ENCODE measurements around the gene GPC1.

The GPC1 gene

DNA sequence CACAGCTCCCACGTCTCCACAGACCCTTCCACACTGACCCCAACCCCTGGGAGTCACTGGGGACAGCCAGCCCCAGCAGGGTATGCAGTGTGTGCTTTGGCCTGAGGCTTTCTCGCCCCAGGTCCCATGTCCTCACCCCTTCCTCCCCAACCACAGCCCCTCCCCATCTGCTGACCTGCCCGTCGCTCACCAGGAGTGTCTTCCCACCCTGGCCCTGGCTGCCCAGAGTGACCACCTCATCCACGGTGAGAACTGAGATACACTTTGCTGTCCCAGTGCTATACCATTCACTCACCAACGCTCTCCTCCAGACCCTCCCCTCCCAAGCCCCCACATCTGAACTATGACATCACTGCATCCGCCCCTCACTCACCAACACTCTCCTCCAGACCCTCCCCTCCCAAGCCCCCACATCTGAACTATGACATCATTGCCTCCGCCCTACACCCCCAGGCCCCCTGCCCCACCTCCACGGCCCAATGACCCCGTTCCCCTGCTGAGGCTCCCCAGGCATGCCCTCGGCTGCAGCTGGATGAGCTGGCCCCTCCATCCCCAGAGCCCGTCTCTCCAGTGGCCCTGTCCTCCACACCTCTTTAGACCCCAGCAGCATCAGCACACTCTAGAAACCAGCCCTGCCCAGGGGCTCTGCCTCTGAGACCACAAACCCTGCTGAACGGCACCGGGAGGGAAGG lies 67.1 kb downstream of the GPC1 start:
- DNase-seq, result no peak

DNA sequence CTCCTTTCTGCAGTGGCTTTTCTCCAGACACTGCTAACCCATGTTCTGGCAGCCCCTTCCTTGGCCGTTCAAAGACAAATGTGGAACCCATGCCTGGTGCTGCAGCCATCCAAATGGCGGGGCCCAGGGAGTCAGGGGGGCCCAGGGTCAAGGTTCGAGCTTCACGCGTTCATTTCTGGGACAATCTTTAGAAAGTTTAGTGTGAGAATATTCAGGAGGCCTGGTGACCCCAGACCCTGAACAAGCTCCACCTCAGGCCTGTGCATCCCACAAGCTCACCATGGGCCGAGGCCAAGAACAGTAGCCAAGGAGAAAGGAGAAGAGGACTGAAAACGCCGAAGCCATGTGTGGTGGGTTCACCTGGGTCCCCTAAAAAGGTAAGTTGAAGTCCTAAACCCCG lies 67.9 kb downstream of the GPC1 start:
- no peak for DNase-seq

DNA sequence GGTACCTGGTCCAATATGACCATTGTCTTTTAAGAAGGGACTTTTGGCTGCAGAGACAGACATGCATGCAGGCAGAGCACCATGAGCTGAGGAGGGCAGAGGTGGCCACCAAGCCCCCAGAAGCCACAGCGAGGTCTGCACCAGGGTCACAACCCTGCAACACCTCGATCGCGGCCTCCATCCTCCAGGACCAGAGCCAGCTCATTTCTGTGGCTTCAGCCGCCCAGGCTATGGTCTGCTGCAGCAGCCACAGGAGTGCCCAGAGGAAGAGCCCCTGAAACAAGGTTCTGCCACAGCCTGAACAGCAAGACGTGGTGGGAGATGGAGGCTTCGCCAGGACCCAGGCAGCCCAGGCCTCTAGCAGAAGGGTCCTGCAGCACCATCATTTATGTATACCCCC lies 68.4 kb downstream of the GPC1 start:
- DNase-seq, result no peak

DNA sequence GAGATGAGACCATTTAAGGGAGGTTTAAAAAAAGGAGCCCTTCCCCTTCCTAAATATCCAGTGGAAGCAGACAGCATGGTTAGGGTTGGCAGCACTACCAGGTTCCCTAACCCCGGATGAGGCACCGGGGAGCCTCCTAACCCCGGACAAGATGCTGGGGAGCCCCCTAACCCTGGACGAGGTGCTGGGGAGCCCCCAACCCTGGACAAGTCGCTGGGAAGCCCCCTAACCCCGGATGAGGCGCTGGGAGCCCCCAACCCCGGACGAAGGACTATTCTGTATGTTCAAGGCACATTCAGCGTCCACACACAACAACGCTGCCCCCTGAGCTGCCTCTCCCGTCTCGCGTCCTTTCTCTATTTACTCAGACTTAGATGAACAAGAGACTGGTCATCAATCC lies 70.4 kb downstream of the GPC1 start:
- DNase-seq, result no peak

DNA sequence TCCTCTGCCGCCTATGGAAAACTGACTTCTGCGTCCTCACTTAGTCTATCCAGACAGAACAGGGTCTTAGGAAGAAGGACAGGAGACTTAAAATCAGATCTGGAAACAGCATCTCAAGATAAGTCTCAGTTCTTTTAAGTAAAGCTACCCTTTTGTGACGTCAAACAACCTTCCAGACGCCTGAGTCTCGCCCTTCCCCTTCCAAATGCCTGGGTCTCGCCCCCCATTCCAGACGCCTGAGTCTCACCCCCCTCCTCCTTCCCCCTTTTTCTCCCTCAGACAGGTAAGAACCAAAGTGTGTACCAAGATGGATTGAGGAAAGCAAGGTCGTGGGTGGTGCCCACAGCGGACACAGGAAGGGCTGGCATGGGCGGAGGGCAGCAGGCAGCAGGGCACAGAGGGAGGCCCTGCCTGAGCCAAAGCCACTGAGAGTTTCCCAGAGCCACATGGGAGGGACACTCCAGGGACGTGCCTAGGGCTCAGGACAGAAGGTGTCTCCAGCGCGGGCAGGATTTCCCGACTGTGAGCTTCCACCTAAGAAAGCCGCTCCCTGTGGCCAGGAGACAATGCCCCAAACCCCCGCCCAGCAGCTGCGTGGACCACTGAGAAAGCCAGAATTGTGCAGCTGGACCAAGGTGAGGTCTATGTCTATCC lies 71.1 kb downstream of the GPC1 start:
- DNase-seq, result no peak

DNA sequence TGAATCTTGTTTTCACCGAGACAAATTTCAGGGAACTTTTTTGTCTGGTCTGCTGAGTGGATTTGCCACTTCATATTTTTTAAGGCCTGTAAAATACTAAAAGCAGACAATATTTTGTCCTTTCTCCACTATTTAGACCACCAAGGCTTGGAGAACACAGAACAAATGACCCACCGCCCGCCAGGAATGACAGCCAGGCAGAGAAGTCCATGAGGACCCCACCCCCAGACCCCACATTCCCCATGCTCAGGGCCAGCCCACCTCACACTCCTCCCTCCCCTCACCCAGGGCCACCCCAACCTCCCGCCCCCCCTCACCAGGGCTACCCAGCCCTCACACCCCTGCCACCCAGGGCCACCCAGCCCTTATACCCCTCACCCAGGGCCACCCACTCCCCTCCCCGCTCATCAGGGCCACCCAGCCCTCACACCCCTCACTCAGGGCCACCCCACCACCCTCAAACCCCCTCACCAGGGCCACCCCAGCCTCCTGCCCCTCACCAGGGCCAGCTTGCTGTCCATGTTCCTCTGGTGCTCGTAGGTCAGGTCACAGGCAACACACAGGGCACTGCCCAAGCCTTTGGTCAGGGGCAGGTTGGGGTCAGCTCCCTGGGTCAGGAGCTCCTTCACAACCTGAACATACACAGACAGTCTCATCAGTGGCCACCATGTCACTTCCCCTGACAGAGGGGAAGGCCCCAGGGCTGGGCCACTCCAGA lies 71.8 kb downstream of the GPC1 start:
- DNase-seq, result no peak

DNA sequence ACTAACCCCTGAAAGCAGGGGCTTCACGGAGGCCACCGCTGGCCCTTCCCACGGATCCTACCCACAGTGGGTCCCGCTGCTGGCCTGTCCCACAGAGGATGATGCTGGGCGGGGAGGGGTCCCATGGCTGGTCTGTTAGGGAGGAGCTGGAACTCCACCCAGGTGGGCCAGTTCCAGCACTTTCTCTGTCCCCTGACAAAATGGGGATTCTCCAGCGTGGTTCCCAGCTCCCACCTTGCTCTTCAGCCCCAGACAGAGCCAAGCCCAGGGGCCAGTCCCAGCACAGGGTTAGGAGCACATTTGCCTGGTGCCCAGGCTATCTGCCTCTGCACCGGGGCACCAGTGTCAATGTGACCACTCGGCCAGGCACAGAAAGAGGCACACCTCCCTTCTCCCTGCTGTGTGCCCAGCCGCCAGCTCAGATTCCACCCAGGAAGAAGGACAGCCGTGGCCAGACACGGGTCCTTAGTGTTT lies 72.4 kb downstream of the GPC1 start:
- no peak for DNase-seq

DNA sequence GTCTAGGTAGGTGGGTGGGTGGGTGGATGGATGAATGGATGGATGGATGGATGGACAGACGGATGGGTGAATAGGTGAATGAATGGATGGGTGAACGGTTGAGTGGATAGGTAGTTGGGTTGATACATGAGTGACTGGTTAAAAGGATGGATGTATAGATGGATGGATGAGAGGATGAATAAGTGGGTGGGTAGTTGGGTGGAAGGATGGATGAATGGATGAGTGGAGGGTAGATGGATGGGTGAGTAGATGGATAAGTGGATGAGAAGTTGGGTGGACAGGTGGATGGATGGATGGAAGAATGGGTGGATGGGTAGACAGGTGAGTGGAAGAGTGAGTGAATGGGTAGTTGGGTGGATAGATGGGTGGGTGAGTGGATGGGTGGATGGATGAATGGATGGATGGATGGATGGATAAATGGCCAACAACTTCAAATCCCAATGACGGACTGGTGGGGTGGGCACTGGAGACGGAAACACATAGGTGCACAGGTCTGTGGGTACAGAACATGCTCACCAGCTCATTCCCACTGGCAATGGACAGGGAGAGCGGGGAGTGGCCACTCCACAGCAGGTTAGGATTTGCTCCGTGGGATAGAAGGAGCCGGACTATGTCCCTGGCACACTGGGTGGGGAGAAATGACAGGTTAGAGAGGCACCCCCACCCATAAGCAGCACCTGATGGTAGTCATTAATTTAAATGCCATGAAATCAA lies 73.5 kb downstream of the GPC1 start:
- no peak for DNase-seq

DNA sequence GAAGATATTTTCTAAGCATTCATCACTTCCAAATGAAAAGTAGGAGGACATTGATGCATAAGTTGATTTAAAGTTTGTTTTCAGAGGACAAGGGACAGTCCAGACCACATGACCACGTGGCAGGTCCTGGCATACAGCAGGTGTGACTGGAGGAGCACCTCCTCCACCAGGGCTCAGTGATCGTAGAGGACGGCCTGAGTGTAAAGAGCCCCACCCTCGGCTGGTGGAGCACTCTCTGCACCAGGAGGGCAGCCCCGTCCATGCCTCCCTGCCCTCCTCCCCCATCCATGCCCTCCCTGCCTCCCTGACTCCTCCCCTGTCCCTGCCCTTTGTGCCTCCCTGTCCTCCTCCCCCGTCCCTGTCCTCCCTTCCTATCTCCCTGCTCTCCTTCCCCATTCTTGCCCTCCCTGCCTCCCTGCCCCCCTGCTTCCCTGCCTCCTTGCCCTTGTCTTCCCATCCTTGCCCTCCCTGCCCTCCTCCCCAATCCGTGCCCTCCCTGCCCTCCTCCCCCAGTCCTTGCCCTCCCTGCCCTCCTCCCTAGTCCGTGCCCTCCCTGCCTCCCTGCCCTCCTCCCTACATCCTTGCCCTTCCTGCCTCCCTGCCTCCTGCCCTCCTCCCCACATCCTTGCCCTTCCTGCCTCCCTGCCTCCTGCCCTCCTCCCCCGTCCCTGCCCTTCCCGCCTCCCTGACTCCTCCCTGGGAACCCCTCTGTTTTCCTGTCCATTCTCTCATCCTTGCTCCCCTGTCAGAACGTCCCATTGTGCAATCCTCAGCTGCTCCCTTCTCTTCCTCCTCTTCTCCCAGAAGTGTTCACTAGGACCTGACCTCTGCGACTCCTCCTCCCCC lies 74.4 kb downstream of the GPC1 start:
- DNase-seq, result no peak

DNA sequence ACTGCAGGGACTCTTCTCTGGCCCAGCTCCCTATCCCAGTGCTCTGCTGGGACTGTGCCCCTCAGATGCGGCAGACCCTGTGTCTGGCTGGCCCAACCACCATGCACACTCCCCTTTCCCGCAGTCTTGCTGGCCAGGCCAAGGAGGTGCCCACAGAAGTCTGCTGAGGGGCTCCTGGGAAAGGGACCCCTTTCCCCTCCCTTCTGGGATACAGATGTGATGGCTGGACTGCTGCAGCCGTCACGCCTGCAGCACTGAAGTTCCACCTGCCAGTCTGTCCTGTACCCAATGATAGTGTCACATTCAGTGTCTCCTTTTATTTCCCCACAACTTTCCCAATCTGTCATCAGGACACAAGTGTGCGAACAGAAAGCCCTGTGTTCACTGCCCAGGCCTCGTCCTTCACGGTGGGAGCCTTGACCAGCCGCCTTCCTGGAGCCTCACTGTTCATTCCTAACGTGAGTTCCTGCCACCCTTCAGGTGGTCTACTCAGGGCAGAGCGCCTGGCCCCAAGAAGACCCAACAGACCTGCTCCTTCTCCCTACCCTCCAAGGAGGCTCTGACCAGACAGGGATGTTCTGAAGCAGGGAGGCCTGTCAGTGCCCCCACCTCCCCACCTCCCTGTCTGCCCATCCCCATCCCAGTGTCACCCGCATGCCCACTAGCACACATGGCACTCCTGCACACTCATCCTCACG lies 75.2 kb downstream of the GPC1 start:
- no peak for DNase-seq

DNA sequence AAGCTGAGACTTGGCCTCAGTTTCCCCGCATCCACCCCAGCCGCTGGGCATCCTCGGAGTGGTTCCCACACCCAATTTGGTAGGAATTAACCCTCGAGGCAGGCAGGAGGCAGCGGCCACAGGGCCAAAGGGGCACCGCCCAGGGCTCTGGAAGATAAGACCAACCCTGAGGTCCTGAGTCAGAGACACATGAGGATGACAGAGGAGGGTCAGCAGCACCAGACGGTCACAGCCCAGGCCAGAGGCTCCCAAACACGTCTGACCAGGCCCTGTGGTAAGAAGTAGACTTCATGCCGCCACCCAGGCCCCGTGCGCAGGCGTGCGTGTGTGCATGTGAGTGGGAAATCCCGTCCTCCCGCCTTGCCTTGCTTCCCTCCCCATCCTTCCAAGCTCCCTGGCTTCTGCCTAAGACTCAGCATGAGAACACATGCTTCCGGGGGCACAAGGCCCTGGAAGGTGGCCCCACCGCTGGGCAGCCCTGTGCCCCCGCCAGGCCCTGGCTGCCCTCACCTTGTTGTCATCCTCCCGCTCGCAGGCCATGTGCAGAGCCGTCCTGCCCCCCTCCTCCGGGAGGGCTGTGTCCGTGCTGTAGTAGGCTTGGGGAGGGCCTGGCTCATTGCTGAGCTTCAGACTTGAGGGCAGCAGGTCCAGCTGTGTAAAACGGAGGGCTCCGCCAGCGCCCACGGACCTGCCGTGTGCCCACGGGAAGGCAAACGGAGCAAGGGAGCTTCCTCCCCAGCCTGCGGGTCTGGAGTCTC lies 76.1 kb downstream of the GPC1 start:
- DNase-seq, result no peak

DNA sequence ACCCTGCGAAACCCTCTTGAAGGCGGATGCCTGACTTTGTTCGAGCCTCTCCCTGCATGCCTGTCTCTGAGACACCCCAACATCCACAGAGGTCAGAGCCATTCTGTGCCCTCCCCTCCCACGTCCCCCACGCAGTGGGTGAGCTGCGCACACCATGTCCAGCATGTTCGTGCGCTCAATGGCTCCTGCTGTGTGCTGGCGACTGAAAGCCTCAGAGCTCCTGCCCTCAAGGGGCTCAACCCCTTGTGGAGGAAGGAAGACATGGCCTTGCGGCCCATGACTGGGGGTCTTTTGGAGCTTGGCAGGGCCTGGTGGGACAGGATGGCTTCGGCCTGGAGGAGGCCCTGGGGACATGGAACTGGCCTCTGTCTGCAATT lies 76.6 kb downstream of the GPC1 start:
- no peak for DNase-seq

DNA sequence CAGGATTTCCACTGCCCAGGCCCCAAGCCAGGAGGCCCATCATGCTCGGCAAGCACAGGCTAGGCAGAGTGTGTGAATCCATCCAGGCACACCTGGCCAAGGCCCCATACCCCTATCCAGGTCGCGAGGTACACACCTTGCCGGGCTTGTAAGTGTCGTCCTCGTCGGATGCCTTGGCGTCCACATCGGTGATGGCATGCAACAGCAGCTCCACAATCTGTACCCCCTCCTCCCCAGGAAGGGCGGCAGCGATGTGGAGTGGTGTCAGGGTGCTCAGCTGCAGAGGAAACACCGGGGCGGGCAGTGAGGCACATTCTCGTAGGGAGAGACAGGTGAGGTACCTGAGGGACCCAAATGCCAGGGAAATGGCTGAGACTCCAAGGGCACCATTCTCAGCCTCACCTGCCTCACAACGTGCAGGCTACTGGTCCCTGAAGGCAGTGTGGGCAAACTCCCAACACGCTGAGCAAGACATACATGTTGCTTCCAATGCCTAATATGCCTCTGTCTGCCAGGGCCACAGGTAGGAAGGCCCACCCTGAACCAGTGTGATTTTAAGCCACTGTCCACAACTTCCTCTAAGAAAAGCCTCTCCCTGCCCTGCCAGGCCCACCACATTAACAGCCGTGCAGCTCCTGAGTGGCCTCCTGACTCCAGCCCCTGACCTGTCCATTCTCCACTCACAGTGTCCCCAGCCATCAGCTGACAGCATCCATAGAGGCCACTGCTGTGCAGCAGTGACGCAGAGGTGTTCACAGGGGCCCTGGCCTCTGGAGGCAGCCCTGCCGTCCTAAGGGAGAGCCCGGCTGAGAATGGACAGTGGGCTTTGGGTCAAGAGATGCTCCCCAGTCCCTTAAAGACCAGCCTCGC lies 77.4 kb downstream of the GPC1 start:
- DNase-seq, result no peak

DNA sequence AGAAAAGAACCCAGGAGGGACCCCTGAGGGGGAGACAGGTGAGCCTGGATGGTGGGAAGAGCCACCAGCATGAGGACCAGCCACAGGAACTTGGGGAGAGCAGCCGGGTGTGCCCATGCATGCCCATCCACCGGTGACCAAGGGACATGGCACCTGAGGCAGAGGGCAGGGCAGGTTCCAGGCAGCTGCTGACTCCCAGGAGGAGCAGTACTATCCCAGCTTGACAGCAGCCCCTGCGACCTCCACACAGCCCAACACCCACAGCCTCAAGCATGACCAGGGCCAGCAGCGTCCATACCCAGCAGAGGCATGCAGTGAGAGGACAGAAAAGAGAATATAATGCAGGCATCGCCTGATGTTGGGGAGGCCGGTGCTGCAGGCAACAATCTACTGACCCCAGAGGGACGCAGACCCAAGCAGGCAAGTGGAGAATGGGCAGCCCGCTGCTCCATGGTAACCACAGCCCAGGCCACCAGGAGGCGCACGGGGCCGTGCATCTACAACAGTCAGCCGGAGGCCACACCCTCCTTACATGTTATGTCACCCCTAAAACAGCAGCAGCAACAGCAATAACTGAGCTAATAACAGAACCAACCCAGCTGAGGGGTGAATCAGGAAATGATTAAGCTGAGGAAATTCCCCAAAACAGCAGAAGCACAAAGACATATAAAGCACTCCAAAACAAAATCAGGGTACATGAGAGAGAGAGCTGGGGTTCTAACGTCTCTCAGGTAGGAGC lies 78.3 kb downstream of the GPC1 start:
- DNase-seq, result peak; percentile 75

DNA sequence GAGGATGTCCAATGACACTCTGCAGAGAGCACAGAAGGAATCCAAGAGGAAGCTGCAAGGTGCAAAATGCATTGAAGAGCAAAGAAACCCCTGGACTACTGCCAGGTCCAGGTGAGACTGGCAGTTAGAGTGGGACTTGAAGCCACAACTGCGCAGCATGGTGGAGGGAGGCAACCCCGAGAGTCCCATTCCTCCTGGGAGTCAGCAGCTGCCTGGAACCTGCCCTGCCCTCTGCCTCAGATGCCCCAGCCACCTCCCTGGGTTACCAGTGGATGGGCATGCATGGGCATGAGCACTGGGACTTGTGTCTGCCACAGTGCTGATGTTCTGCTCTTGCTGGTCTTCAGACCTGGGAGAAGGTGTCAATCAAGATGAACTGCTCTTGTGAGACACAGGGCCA lies 79.2 kb downstream of the GPC1 start:
- DNase-seq, result no peak

DNA sequence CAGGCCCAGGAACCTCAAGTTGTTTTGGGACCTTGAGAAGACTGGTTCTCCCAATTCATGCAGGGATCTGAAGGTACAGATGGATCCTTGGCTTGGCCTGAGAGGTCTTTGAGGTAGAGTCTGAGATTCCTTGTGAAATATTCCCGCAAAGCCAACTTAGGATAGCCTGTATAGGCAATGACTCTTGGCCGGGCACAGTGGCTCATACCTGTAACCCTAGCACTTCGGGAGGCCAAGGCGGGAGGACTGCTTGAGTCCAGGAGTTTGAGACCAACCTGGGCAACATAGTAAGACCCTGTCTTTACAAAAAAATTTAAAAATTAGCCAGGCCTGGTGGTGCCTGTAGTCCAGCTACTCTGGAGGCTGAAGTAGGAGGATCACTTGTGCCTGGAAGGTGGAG lies 81.9 kb downstream of the GPC1 start:
- no peak for DNase-seq
